GM18511 (cell line): ENCODE measurements around the gene FBXW4.

Experiments
- ATAC-seq: cut with Tn5 transposase; IDR thresholded peaks from one replicate; pipeline ENCODE4 v1.9.1; 2021; ENCODE audit warnings: mild to moderate bottlenecking, moderate library complexity; ENCODE audit not compliant: unreplicated experiment

FBXW4 gene

DNA sequence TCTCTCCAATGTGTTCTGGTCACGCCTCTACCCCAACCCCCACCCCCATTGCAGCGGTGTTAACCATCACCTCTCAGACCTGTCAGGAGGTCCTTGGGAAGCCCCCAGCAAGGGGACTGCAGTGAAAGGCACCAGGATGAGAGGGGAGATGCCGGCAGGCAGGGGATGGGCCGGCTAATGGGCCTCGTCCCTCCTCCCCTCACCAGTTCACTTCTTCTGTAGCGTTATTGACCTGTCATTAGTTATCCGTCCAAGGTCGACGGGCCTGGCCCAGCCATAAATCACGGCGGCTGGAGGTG lies 125.7 kb downstream of the FBXW4 start:
- no peak for ATAC-seq

DNA sequence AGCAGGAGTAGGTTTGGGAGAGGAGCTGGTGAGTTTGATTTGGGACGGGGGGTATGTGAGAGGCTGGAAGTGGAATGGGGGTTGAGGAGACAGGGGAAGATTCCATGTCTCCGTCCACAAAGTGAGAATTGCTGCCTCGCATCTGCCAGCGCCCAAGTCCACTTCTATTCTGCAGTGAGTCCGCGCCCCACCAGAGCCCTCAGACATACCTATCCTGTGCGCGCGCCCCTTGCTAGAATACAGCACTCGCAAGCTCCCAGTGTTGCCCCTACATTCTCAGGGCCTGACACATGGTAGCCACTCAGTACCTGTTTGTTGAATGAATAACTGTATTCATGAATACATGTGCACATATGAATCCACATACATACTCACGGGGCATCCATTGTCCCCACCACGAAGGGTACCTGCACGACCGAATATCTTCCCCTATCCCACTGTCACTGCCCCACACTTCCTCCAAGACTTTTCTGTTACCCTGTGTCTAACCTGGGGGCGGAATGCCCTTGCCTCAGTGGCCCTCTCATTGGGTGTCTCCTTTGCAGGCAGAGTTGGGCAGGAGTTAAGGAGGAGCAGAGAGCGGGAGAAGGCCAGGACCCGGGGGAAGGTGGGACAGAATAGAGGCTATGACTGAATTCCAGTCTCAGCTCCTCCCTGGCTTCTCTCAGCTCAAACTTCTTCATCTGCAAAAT lies 126.8 kb downstream of the FBXW4 start:
- no peak for ATAC-seq

- no peak for ATAC-seq
Measured at GRCh38 chr10:101567165-101568006, 127.6 kb downstream of the FBXW4 start.

- ATAC-seq: no peak
Measured at GRCh38 chr10:101566333-101567164, 128.4 kb downstream of the FBXW4 start.

GRCh38 chr10:101565936-101566332 lies 129.0 kb downstream of the FBXW4 start:
- ATAC-seq: no peak

- no peak for ATAC-seq
Measured at GRCh38 chr10:101565370-101565900, 129.5 kb downstream of the FBXW4 start.

GRCh38 chr10:101564490-101564991 lies 130.4 kb downstream of the FBXW4 start:
- ATAC-seq: no peak

DNA sequence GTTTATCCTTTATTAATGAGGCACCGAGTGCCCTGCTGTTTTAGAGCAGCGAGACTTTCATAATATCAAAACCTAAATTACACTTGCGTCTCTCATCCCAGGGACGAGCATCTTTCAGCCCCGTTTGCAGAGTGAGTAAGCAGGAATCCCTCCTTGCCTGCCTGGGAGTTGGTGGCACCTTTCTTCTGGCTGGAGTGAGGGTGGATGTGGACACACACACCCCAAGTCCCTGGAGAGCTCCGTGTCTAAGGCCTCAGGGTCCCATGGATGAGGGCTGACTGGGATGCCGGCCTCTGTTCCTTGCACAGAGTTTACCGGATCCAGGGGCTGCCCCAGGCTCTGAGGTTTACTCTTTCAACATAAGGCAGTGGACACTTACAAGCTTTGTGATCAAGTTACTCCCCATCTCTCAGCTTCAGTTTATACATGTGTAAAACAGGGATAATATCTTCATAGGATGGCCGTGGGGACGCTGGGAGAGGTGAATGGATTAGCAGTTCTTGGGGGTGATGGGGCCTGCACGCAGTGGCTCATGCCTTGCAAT lies 131.4 kb downstream of the FBXW4 start:
- no peak for ATAC-seq

DNA sequence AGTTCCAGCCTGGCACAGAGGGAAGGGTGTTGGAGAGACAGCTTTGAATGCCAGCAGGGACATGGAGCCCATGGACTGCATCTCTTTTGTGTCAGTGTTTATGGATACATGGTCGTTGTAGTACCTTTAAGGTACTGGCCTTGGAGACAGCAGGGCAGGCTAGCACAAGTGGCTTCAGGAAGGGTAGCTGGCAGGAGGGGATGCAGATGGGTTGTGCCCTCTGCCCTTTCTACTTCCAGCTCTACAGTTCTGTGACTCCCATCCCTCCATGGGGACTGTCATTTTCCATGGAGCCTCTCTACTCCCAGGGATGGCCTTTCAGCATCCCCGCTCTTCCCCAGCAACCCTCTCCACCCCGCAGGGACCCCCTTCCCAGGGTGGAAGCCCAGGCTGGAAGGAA lies 132.0 kb downstream of the FBXW4 start:
- ATAC-seq: no peak

- no peak for ATAC-seq
Measured at GRCh38 chr10:101562231-101562630, 132.7 kb downstream of the FBXW4 start.

GRCh38 chr10:101561068-101561915 lies 133.7 kb downstream of the FBXW4 start:
- no peak for ATAC-seq
